ENCODE data around the gene MEF2B. TPM values are rescaled to one million over a fixed set of nuclear protein-coding genes. Genes with fewer than 3 reads are reported as not detected.
"Not testable (repeated sequence)": the region's sequence is repeated elsewhere in the genome, so short reads cannot be mapped to it uniquely, and the experiment has no call there.

Gene MEF2B
- total RNA-seq, 3 donors from 2014 or later: 2.2 to 3.7 (median 2.3) TPM

DNA sequence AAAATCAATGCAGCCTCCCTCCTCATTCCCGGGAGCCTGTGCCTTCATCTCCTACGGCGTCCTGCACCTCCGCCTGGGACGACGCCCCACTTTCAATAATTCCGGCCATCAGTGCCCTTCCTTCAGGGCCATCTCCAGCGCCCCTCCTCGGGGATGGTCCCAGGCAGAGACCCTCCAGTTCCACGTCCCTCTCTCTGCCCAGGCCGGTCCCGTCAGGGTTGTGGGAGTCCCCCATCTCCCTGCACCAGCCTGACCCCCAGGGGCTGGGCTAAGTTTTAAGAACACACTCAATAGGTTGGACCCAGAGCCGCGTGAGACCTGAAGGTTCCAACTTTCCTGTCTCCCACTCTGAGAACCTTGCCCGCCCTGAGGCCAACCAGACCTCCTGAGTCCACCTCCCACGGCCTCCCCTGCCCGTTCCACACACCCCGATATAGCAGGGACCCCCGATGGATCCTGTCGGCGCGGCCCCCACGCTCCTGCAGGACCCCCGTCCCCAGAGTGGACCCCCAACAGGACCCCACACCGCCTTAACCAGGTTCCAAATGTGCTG lies 32.4 kb downstream of the MEF2B start:
- no peaks in the 10 kb centered on the region for H3K27me3 Mint-ChIP-seq (ENCODE audit: low read depth)
- DNase-seq (no peak), ATAC-seq (no peak)
- no peaks in the 10 kb centered on the region for H3K9me3 Mint-ChIP-seq
- peak overlapping the region; percentile 90 for H3K4me3 Mint-ChIP-seq
- H3K36me3 Mint-ChIP-seq (ENCODE audit: insufficient read depth): no peaks in the 10 kb centered on the region
- peaks cover 25% of the 10 kb centered on the region for H3K4me1 Mint-ChIP-seq (ENCODE audit: low read depth)

DNA sequence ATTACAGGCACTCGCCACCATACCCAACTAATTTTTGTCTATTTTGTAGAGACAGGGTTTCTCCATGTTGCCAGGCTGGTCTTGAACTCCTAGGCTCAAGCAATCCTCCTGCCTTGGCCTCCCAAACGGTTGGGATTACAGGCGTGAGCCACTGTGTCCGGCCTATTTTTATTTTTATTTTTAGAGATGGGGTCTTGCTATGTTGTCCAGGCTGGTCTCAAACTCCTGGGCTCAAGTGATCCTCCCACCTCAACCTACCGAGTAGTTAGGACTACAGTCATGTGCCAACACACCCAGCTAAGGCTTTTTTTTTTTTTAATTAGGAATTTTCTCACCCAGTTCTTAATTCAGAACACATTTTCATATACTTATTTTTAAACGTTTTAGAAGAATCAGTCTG lies 34.4 kb downstream of the MEF2B start:
- H3K4me3 Mint-ChIP-seq; H3K9me3 Mint-ChIP-seq; DNase-seq; H3K27me3 Mint-ChIP-seq (ENCODE audit: low read depth); ATAC-seq; H3K36me3 Mint-ChIP-seq (ENCODE audit: insufficient read depth): not testable (repeated sequence)
- H3K4me1 Mint-ChIP-seq (ENCODE audit: low read depth): peaks cover 25% of the 10 kb centered on the region

DNA sequence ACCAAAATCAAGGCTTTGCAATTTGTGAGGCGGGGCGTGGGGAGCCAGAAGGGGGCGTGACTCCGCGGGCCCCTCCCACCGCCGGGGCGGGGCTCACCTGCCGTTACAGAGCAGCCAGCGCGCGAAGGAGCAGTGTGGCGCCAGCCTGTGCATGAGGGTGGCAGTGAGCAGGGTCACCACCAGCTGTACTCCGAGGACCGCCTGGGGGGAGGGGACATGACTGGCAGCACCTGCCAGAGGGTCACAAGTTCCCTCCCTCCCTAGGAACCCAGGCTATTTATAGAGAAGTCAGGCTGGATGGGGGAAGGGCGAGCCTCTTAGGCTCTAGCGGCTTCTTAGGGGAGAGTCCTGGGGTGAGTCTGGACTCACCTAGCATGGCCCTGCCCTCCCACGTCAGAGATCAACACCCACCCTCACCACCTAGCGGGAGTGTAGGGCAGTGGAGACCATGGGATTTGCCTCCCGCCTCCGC lies 35.3 kb downstream of the MEF2B start:
- H3K4me3 Mint-ChIP-seq: no peak overlapping the region
- no peak for ATAC-seq

DNA sequence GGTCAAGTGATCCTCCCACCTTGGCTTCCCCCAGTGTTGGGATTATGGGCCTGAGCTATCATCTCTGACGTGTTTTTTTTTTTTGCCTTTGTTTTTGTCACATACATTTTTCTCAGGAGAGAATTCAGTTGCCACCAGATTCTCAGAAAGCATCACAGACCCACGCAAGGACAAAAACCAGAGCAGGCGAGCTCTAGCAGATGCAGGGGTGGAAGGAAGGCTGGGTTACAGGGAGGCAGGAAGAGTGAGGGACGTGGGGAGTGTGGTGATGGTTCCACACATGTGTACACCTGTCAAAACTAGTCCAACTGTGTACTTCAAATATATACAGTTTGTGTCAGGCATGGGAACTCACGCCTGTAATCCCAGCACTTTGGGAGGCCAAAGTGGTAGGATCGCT lies 36.1 kb downstream of the MEF2B start:
- H3K9me3 Mint-ChIP-seq: no peaks in the 10 kb centered on the region
- no peak overlapping the region for H3K4me3 Mint-ChIP-seq
- DNase-seq: no peak
- ATAC-seq: no peak
- no peaks in the 10 kb centered on the region for H3K27me3 Mint-ChIP-seq (ENCODE audit: low read depth)
- H3K36me3 Mint-ChIP-seq (ENCODE audit: insufficient read depth): peaks cover 11% of the 10 kb centered on the region
- peaks cover 24% of the 10 kb centered on the region for H3K4me1 Mint-ChIP-seq (ENCODE audit: low read depth)

More for the DNA sequence above, 35.3 kb downstream of the MEF2B start:
- peaks cover 25% of the 10 kb centered on the region for H3K4me1 Mint-ChIP-seq (ENCODE audit: low read depth)
- H3K36me3 Mint-ChIP-seq (ENCODE audit: insufficient read depth): peaks cover 9% of the 10 kb centered on the region
- peak; percentile 28 for DNase-seq
- H3K9me3 Mint-ChIP-seq: no peaks in the 10 kb centered on the region
- H3K27me3 Mint-ChIP-seq (ENCODE audit: low read depth): no peaks in the 10 kb centered on the region

DNA sequence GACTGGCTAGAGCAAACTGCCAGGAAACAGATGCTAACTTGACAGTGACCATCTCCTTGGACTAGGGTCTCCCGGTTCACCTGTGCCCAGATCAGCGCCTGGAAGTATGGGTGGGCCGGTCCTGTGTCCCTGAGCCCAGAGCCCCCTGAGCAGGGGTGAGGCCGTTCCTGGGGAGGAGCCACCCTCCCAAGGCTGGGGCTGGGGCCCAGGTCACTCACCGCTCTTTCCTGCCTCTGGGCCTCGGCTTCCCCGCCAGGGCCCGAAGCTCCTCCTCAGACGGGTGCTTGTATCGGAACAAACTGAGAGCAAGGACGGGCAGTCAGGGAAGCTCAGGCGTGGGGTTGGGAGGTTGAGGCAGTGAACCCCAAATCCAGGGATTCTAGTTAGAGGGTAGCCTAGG lies 37.2 kb downstream of the MEF2B start:
- Mint-ChIP-seq H3K4me1 (ENCODE audit: low read depth) (peaks cover 14% of the 10 kb centered on the region), H3K4me3 (no peak overlapping the region), H3K36me3 (ENCODE audit: insufficient read depth) (peaks cover 12% of the 10 kb centered on the region), H3K9me3 (no peaks in the 10 kb centered on the region), H3K27me3 (ENCODE audit: low read depth) (no peaks in the 10 kb centered on the region)
- DNase-seq (no peak), ATAC-seq (no peak)

DNA sequence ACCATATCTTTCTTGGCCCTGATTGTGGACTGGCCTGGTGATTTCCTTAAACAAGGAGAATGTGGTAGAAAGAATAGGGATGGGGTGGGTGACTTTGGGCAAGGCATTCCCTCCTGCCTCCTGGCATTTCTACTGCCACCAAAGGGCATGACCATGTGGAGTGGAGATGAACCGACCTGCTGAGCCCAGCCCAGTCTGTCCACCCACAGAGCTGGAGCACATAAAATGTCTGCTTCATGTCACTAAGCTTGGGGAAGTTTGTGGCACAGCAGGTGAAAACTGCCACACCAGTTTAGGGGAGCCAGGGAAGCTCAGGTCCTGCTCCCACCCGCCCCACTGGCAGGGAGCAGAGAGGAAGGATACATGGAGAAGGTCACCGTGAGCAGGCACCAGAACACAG lies 38.1 kb downstream of the MEF2B start:
- no peak for DNase-seq
- no peaks in the 10 kb centered on the region for H3K27me3 Mint-ChIP-seq (ENCODE audit: low read depth)
- no peak overlapping the region for H3K4me3 Mint-ChIP-seq
- no peaks in the 10 kb centered on the region for H3K9me3 Mint-ChIP-seq
- ATAC-seq: no peak
- peaks cover 5% of the 10 kb centered on the region for H3K4me1 Mint-ChIP-seq (ENCODE audit: low read depth)
- H3K36me3 Mint-ChIP-seq (ENCODE audit: insufficient read depth): peaks cover 13% of the 10 kb centered on the region

DNA sequence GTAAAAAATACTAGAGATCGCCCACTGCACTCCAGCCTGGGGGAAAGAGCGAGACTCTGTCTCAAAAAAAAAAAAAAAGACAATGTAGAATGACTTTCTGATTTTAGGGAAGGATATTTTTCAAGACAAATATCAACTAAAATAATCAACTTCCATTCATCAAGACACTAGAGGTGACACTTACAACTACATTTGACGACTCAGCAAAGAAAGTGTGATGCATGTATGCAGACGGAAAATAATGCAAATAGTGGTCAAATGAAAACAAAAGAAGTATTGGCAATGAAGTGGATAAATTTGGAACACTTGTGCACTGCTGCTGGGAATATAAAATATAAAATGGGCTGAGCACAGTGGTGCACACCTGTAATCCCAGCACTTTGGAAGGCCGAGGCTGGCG lies 44.0 kb downstream of the MEF2B start:
- Mint-ChIP-seq H3K4me1 (ENCODE audit: low read depth) (no peaks in the 10 kb centered on the region), H3K27me3 (ENCODE audit: low read depth) (no peaks in the 10 kb centered on the region), H3K4me3 (no peak overlapping the region), H3K9me3 (peaks cover 7% of the 10 kb centered on the region), H3K36me3 (ENCODE audit: insufficient read depth) (peaks cover 22% of the 10 kb centered on the region)
- no peak for DNase-seq
- no peak for ATAC-seq

DNA sequence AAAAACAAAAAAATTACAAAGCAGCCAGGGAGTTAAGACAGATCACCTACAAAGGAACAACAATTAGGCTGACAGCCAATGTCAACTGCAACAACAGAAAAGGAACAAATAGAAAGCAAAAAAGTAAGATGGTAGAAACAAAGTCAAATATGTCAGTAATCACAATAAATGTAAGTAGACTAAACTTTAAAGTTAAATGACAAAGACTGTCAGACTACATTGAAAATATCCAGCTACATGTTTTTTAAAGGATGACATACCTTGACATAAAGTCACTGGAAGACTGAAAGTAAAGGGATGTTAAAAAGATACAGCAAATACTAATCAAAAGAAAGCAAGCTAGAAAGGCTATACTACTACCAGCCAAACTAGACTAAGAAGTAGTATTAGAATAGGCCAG lies 46.7 kb downstream of the MEF2B start:
- DNase-seq: no peak
- peaks cover 29% of the 10 kb centered on the region for H3K36me3 Mint-ChIP-seq (ENCODE audit: insufficient read depth)
- ATAC-seq: no peak
- H3K4me1 Mint-ChIP-seq (ENCODE audit: low read depth): no peaks in the 10 kb centered on the region
- H3K4me3 Mint-ChIP-seq: no peak overlapping the region
- H3K9me3 Mint-ChIP-seq: peaks cover 7% of the 10 kb centered on the region
- no peaks in the 10 kb centered on the region for H3K27me3 Mint-ChIP-seq (ENCODE audit: low read depth)

DNA sequence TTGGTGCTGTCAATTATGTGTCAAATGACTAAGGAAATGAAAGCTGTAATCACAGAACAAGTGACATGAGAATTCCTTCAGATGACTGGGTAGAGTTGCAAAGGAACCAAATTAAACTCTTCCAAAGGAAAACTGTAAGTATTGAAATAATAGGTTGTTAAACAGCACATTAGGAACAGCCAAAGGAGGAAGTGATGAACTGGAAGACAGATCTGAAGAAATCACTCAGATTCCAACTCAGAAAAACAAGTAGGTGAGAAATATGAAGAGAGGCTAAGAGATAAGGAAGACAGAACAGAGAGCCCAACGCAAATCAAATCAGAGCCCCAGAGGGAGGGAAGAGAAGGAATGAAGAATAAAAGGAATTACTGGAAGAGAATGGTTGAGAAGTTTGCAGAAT lies 47.2 kb downstream of the MEF2B start:
- Mint-ChIP-seq H3K9me3 (peaks cover 7% of the 10 kb centered on the region), H3K27me3 (ENCODE audit: low read depth) (no peaks in the 10 kb centered on the region), H3K36me3 (ENCODE audit: insufficient read depth) (peaks cover 28% of the 10 kb centered on the region), H3K4me3 (no peak overlapping the region), H3K4me1 (ENCODE audit: low read depth) (no peaks in the 10 kb centered on the region)
- DNase-seq (no peak), ATAC-seq (no peak)

DNA sequence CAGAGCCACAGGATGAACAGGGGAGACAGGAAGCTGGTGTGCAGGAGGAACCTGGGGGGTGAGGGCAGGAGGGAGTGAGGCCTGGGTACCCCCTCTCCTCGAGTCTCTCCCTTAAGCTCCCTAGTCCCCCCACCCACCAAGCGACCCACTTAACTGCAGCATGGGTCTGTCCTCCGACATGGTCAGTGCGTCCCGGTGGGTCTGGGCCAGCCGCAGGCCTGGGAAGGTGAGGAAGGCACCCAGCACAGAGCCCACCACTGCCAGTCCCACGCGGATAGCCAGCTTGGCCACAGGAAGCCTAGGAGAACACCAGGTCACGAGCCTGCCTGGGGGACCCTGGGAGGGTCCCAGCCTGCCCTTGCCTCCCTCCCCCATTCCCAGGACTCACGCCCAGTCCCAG lies 48.7 kb downstream of the MEF2B start:
- DNase-seq (no peak), ATAC-seq (no peak)
- no peaks in the 10 kb centered on the region for H3K27me3 Mint-ChIP-seq (ENCODE audit: low read depth)
- peaks cover 27% of the 10 kb centered on the region for H3K36me3 Mint-ChIP-seq (ENCODE audit: insufficient read depth)
- H3K9me3 Mint-ChIP-seq: peaks cover 7% of the 10 kb centered on the region
- H3K4me1 Mint-ChIP-seq (ENCODE audit: low read depth): no peaks in the 10 kb centered on the region
- no peak overlapping the region for H3K4me3 Mint-ChIP-seq

DNA sequence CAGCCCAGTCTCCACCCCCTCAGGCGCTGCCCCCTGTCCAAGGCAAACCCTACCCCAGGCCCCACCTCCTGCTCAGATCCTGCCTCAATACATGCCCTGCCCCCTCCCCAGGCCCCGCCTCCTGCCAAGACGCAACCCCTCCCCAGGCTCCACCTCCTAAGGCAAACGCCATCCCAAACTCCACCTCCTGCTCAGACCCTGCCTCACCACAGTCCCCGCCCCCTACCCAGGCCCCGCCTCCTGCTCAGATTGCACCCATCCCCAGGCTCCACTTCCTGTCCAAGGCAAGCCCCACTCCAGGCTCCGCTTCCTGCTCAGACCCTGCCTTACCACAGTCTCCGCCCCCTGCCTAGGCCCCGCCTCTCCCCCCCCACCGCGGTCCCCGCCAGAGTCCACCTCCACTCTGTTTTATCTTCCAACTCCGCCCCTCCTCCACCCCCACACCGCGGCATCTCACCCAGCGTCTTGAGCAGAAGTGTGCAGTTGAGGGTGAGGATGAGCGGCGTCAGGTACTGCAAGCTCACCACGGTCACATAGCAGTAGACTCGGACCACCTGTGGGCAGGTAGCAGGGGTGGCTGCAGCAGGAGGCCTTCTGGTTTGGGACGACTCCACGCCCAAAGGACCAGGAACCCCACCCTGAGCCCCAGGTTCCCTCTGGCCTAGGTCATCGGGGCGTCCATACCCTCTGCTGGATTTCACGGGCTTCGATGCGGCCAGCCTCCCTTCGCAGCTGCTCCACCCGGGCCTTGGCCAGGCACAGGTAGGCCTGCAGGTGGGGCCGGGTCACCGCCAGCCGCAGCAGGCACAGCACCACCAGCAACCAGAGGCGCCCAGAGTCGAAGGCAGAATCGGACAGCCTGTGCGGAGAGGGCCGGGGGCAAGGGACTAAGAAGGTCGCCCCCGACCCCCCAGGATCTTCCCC lies 49.5 kb downstream of the MEF2B start:
- H3K9me3 Mint-ChIP-seq: peaks cover 7% of the 10 kb centered on the region
- DNase-seq (no peak), ATAC-seq (peak; percentile 38 to 65)
- peaks cover 27% of the 10 kb centered on the region for H3K36me3 Mint-ChIP-seq (ENCODE audit: insufficient read depth)
- H3K4me1 Mint-ChIP-seq (ENCODE audit: low read depth): no peaks in the 10 kb centered on the region
- no peak overlapping the region for H3K4me3 Mint-ChIP-seq
- H3K27me3 Mint-ChIP-seq (ENCODE audit: low read depth): no peaks in the 10 kb centered on the region

DNA sequence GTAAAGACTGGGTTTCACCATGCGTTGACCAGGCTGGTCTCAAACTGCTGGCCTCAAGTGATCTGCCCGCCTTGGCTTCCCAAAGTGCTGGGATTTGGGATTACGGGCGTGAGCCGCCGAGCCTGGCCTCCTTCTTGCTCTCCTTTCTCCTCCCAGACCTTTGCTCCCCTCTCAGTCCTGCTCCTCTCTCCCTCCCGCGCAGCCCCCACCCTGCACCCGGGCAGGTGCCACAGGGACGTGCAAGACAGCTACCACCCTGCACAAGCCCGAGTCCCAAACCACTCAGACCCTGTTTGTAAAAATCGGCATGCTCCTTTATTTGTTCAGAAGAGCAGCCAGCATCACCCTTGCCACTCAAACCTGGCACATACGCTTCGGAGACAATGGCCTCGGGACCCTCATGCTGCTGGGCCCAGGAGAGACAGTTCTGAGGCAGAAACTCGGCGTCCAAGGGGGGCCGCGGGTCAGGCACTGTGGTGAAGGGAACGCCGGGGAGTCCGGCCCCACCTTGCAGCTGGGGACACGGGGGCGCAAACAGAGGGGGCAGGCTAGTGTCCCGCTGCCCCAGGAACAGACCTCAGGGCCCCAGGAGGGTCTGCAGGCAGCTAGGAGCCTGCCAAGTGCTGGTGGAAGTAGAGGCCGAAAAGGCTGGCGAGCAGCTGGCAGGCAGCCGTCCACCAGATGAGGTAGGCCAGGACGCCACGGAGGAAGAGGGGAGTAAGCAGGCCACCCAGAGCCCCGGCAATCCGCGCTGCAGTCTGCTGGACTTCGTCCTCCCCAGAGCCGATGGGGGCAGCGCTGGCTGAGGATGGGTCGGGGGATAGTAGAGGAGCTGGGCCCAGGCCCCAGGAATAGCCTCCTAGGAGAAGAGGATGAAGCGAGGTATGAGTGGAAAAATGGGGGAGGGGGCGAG lies 50.5 kb downstream of the MEF2B start:
- no peak for ATAC-seq
- H3K36me3 Mint-ChIP-seq (ENCODE audit: insufficient read depth): peaks cover 27% of the 10 kb centered on the region
- no peak for DNase-seq

DNA sequence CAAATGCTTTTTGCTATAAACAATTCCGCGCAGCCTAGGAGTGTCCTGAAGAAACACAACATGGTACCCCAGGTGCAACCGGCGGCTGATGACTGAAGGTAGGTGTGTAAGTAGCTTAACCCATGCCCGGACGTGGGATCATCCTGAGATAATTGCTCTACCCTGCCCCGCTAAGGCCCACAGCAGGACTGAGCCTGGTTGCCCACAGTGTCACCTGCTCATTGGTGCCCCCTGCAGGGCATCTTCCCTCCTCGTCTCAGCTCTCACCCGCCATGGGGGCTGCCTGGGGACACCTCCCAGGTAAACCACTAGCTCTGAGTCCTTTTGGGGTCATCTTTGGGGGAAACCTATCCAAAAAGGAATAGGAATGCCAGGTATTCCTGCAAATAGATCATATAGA lies 54.1 kb downstream of the MEF2B start:
- no peaks in the 10 kb centered on the region for H3K9me3 Mint-ChIP-seq
- peak; percentile 47 for DNase-seq
- no peak overlapping the region for H3K4me3 Mint-ChIP-seq
- ATAC-seq: peak in 1 of 2 donors; percentile 58
- H3K4me1 Mint-ChIP-seq (ENCODE audit: low read depth): no peaks in the 10 kb centered on the region
- peaks cover 9% of the 10 kb centered on the region for H3K36me3 Mint-ChIP-seq (ENCODE audit: insufficient read depth)
- no peaks in the 10 kb centered on the region for H3K27me3 Mint-ChIP-seq (ENCODE audit: low read depth)

More for the DNA sequence above, 50.5 kb downstream of the MEF2B start:
- Mint-ChIP-seq H3K27me3 (ENCODE audit: low read depth) (no peaks in the 10 kb centered on the region), H3K9me3 (peaks cover 7% of the 10 kb centered on the region), H3K4me3 (no peak overlapping the region), H3K4me1 (ENCODE audit: low read depth) (no peaks in the 10 kb centered on the region)

DNA sequence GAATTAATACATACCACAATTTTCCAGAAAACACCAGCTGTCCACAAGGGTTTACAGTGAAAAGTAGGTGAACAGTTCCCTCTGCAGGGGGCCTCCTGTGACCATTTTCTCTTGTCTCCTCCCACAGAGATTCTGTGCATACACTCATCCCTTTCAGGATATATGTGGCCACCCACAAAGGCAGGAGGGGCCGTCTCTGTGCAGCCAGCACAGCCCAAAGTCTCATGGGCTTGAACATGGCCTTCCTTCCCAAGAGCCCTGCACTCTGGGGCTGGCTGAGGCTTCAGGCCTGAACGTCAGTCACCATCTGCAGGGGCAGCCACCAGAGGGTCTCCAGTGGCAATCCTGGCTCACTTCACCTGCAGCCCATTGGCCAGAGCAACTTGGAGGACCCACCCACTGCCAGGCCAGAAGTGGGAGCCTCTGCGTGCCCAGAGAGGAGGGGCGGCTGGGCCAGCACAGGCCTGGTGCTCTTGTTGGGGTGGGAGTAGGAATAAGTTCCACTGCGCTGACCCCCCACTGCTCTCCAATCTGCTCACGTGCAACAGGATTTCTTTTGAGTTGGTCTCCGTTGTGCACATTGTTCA lies 56.9 kb downstream of the MEF2B start:
- Mint-ChIP-seq H3K36me3 (ENCODE audit: insufficient read depth) (peaks cover 2% of the 10 kb centered on the region), H3K4me1 (ENCODE audit: low read depth) (peaks cover 1% of the 10 kb centered on the region), H3K9me3 (no peaks in the 10 kb centered on the region), H3K27me3 (ENCODE audit: low read depth) (no peaks in the 10 kb centered on the region), H3K4me3 (no peak overlapping the region)
- no peak for DNase-seq
- ATAC-seq: no peak
